Upper lobe of left lung (tissue), 6 donors: ENCODE results near the gene CAT. TPM values are rescaled to one million over a fixed set of nuclear protein-coding genes. Genes with fewer than 3 reads are reported as not detected.

ENCODE experiments used
- ATAC-seq, 2 donors: fragments of 200-7000 bp; cut with Tn5 transposase; one replicate each; pipeline ENCODE4 v1.9.1; 2022; ENCODE audit warnings: mild to moderate bottlenecking in 2 of 2, moderate library complexity in 2 of 2; ENCODE audit not compliant: low FRiP score in 2 of 2
- DNase-seq, 2 donors: peaks; one replicate each; pipeline ENCODE4 v3.0.0-alpha.2; 2019 to 2020
- H3K27ac ChIP-seq, 4 donors: fragments of 200-600 bp; sonication (generic); one replicate each; pipeline ENCODE4 v1.5.1; 2016 to 2019
- H3K27me3 ChIP-seq, 4 donors: fragments of 200-600 bp; sonication (generic); one replicate each; pipeline ENCODE4 v1.5.1; 2017 to 2019
- H3K36me3 ChIP-seq, 4 donors: fragments of 200-600 bp; sonication (generic); one replicate each; pipeline ENCODE4 v1.5.1; 2016 to 2019
- H3K4me1 ChIP-seq, 4 donors: fragments of 200-600 bp; sonication (generic); one replicate each; pipeline ENCODE4 v1.5.1; 2018 to 2019
- H3K4me3 ChIP-seq, 4 donors: fragments of 200-600 bp; sonication (generic); one replicate each; pipeline ENCODE4 v1.5.1; 2017 to 2019; ENCODE audit warnings: mild to moderate bottlenecking in 2 of 4, moderate library complexity in 1 of 4
- H3K9me3 ChIP-seq, 4 donors: fragments of 200-600 bp; sonication (generic); one replicate each; pipeline ENCODE4 v1.5.1; 2018 to 2019
- EP300 ChIP-seq, 4 donors: sonication (generic); formaldehyde crosslinking; IDR thresholded peaks; one replicate each; pipeline ENCODE4 v1.5.1; 2017; ENCODE audit warnings: antibody characterized with exemption in 4 of 4, control low read depth in 2 of 4
- POLR2A ChIP-seq, 4 donors: fragments of 450-650 bp; IDR thresholded peaks; one replicate each; pipeline ENCODE4 v1.5.1; 2016 to 2017; ENCODE audit warnings: antibody characterized with exemption in 4 of 4, mild to moderate bottlenecking in 2 of 4
- POLR2AphosphoS5 ChIP-seq, 2 donors: sonication (generic); formaldehyde crosslinking; IDR thresholded peaks; one replicate each; pipeline ENCODE4 v1.5.1; 2017; ENCODE audit warnings: antibody characterized with exemption in 2 of 2
- WGBS, 2 donors: methylation state at CpG; one replicate each; pipeline ENCODE4 v1.1.5; 2017 to 2018; 5-methylcytosine and 5-hydroxymethylcytosine counted together
- total RNA-seq, 6 donors: library from RNA; depleted of rRNA in 4 of 6; stranded (reverse); fragments of >200 nt in 4 of 6; gene quantifications; one replicate each; pipeline versions ENCODE4 v1.1.0 to v1.2.1, GENCODE V29; 2016 to 2021
- TF ChIP-seq, protein P1 (sequence below), 6 experiments: fragments of 450-650 bp in 4 of 6; fragments of 200-600 bp in 2 of 6; sonication (generic) in 2 of 6; IDR thresholded peaks; one replicate each; pipeline ENCODE4 v1.5.1; 2016 to 2019; ENCODE audit warnings: antibody characterized with exemption in 6 of 6
- donor health status: DM: no; HTN: no; CAD: no; lungs with moderate emphysema.
- donor health status: DM: no; HTN: yes; CAD: no; lungs with severe emphysema.

The CAT gene
- total RNA-seq, 6 donors from 2014 or later: 133 to 380 (median 185) TPM

DNA sequence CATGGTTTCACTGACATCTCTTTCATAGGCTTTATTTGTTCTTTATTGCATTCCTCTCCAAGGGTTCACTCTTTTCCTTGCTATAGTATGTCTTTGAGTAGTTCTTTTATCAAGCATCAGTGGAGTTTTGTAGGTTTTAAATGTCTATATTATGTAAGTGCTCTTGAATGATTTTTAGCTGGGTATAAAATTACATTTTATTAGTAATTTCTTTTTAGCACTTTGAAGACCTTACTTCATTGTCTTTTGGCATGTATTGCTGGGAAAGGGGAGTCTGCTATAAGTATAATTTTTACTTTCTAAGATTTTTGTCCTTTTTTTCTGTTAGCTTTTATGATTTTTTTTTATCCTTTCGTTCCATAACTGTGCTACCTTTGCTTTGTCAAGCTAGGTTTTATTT is 25.5 kb upstream of the CAT start:
- Histone ChIP-seq H3K36me3 (no peaks in the 10 kb centered on the region), H3K4me1 (peaks cover 0 to 5% (median 3%) of the 10 kb centered on the region in 4 donors), H3K27me3 (no peaks in the 10 kb centered on the region), H3K27ac (no peak overlapping the region), H3K9me3 (peaks cover 0 to 12% (median 11%) of the 10 kb centered on the region in 4 donors), H3K4me3 (no peak overlapping the region)
- no peak for ATAC-seq
- no peak for DNase-seq
- no peak for TF ChIP-seq POLR2AphosphoS5 (IDR thresholded peaks at IDR 0.05)
- no peak for TF ChIP-seq POLR2A (IDR thresholded peaks at IDR 0.05)
- TF ChIP-seq EP300 (IDR thresholded peaks at IDR 0.05): no peak
- TF ChIP-seq, protein P1, sequence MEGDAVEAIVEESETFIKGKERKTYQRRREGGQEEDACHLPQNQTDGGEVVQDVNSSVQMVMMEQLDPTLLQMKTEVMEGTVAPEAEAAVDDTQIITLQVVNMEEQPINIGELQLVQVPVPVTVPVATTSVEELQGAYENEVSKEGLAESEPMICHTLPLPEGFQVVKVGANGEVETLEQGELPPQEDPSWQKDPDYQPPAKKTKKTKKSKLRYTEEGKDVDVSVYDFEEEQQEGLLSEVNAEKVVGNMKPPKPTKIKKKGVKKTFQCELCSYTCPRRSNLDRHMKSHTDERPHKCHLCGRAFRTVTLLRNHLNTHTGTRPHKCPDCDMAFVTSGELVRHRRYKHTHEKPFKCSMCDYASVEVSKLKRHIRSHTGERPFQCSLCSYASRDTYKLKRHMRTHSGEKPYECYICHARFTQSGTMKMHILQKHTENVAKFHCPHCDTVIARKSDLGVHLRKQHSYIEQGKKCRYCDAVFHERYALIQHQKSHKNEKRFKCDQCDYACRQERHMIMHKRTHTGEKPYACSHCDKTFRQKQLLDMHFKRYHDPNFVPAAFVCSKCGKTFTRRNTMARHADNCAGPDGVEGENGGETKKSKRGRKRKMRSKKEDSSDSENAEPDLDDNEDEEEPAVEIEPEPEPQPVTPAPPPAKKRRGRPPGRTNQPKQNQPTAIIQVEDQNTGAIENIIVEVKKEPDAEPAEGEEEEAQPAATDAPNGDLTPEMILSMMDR (IDR thresholded peaks at IDR 0.05): no peak
- 77 to 81% methylated on average over 1 of the region's 1 CpG for WGBS, 2 donors

DNA sequence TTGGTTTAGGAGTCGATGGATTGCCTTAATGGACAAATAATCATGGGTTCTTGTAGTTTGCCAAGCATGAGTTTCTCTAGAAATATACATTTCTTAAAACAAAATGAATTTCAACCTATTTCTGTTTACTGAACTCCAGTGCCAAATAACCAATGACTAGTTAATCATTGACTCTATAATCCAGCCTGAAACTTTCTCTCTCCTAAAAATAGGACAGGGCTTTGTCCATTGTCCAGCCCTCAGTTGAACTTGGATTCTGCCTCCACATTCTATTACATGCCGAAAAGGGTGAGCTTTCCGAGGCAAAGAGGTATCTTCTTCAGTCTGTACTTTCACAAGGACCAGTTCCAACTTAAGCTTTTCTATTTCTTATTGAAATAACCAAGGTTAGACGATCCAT is 23.2 kb upstream of the CAT start:
- no peak overlapping the region for H3K27ac ChIP-seq
- no peaks in the 10 kb centered on the region for H3K27me3 ChIP-seq
- TF ChIP-seq, protein P1 (IDR thresholded peaks at IDR 0.05): no peak
- no peak for TF ChIP-seq POLR2AphosphoS5 (IDR thresholded peaks at IDR 0.05)
- TF ChIP-seq EP300 (IDR thresholded peaks at IDR 0.05): no peak
- no peak for TF ChIP-seq POLR2A (IDR thresholded peaks at IDR 0.05)
- ATAC-seq (no peak), DNase-seq (no peak)
- no peak overlapping the region for H3K4me3 ChIP-seq
- peaks cover 0 to 6% (median 5%) of the 10 kb centered on the region in 4 donors for H3K4me1 ChIP-seq
- H3K9me3 ChIP-seq: peaks cover 0 to 12% (median 11%) of the 10 kb centered on the region in 4 donors
- H3K36me3 ChIP-seq: no peaks in the 10 kb centered on the region
- 66 to 84% methylated on average over 4 of the region's 4 CpGs for WGBS, 2 donors

DNA sequence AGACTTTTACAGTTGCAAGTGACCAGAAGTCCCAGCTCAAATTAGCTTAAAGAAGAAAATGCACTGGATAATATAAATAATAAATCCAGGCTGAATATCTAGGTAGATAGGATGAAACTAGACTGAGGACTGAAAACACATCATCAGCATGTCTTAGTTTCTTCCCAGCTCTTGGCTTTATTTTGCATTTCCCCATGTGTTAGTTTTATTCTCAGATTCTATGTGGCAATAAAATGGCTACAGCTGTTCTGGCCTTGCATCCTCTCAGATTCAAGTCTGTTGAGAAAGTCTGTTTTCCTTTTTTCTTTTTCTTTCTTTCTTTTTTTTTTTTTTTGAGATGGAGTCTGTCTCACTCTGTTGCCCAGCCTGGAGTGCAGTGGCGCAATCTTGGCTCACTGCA is 22.6 kb upstream of the CAT start:
- TF ChIP-seq POLR2AphosphoS5 (IDR thresholded peaks at IDR 0.05) (no peak), POLR2A (IDR thresholded peaks at IDR 0.05) (no peak), EP300 (IDR thresholded peaks at IDR 0.05) (no peak)
- TF ChIP-seq, protein P1 (IDR thresholded peaks at IDR 0.05): no peak
- 0 to 86% methylated on average over 1 of the region's 1 CpG for WGBS, 2 donors

DNA sequence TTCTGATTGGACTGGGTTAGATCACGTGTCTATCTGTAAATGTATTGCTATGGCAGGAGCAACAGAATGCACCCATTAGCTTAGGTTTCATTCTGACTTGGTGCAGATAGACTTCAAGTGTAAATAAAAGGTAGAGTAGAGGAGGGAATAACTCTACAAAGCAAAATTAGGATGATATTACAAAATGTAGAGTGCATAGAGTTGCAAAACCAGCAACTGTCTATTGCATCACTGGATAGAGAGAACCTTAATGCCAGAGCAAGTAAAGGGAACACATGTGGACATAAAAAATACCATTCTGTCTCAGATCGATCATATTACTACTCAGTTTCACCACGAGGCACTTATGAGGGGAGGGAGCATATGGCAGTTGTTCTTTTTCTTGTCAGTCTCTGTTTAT is 22.0 kb upstream of the CAT start:
- peaks cover 1 to 8% (median 5%) of the 10 kb centered on the region in 4 donors for H3K4me1 ChIP-seq
- no peak for DNase-seq
- H3K27me3 ChIP-seq: no peaks in the 10 kb centered on the region
- no peaks in the 10 kb centered on the region for H3K36me3 ChIP-seq
- TF ChIP-seq EP300 (IDR thresholded peaks at IDR 0.05) (no peak), POLR2AphosphoS5 (IDR thresholded peaks at IDR 0.05) (no peak), POLR2A (IDR thresholded peaks at IDR 0.05) (no peak)
- TF ChIP-seq, protein P1 (IDR thresholded peaks at IDR 0.05): no peak
- H3K9me3 ChIP-seq: peaks cover 0 to 12% (median 11%) of the 10 kb centered on the region in 4 donors
- 32 to 41% methylated on average over 3 of the region's 3 CpGs for WGBS, 2 donors
- ATAC-seq: no peak
- no peak overlapping the region for H3K4me3 ChIP-seq
- peak overlapping the region in 1 of 4 donors; percentile 35 for H3K27ac ChIP-seq

More for the DNA sequence above, 22.6 kb upstream of the CAT start:
- DNase-seq: no peak
- H3K4me1 ChIP-seq: peaks cover 0 to 6% (median 5%) of the 10 kb centered on the region in 4 donors
- H3K27me3 ChIP-seq: no peaks in the 10 kb centered on the region
- ATAC-seq: no peak
- H3K4me3 ChIP-seq: no peak overlapping the region
- no peaks in the 10 kb centered on the region for H3K36me3 ChIP-seq
- peaks cover 0 to 12% (median 11%) of the 10 kb centered on the region in 4 donors for H3K9me3 ChIP-seq
- H3K27ac ChIP-seq: no peak overlapping the region

DNA sequence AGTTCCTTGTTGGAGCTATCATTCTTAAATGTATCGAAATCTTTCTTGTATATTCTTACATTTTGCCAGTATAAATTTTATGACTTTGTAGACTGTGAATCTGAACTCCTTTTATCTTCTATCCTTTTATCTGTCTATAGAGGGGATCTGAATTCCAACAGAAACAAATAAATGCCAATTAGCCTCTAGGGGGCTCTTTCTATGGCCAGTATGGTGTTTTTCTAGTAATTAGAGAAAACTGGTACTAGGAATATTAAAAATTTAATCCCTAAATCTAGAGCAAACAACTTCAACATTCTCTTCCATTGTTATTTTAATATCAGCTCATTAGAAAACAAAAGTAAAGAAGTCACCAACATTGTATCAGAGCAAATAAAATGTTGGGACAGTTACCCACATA is 21.5 kb upstream of the CAT start:
- Histone ChIP-seq H3K4me3 (no peak overlapping the region), H3K27ac (no peak overlapping the region), H3K9me3 (peaks cover 0 to 12% (median 11%) of the 10 kb centered on the region in 4 donors), H3K27me3 (no peaks in the 10 kb centered on the region), H3K4me1 (peaks cover 6 to 12% (median 10%) of the 10 kb centered on the region in 4 donors), H3K36me3 (no peaks in the 10 kb centered on the region)
- ATAC-seq (no peak), DNase-seq (no peak)
- WGBS, 2 donors: 80 to 88% methylated on average over 1 of the region's 1 CpG
- TF ChIP-seq EP300 (IDR thresholded peaks at IDR 0.05): no peak
- no peak for TF ChIP-seq POLR2A (IDR thresholded peaks at IDR 0.05)
- TF ChIP-seq, protein P1 (IDR thresholded peaks at IDR 0.05): no peak
- no peak for TF ChIP-seq POLR2AphosphoS5 (IDR thresholded peaks at IDR 0.05)
